Ascending aorta (tissue), 2 donors: ENCODE measurements around the gene BORCS8. TPM values are rescaled to one million over a fixed set of nuclear protein-coding genes. Genes with fewer than 3 reads are reported as not detected.

ENCODE experiments used
- DNase-seq, 2 donors: peaks; one replicate each; pipeline ENCODE4 v3.0.0-alpha.2; 2019; ENCODE audit warnings: low spot score in 2 of 2
- H3K27ac ChIP-seq, 2 donors: fragments of 200-600 bp; sonication (generic); one replicate each; pipeline ENCODE4 v1.5.1; 2016 to 2017; ENCODE audit warnings: mild to moderate bottlenecking in 1 of 2
- H3K27me3 ChIP-seq: fragments of 200-600 bp; sonication (generic); one replicate; pipeline ENCODE4 v1.5.1; 2017
- H3K36me3 ChIP-seq, 2 donors: fragments of 200-600 bp; sonication (generic); one replicate each; pipeline ENCODE4 v1.5.1; 2016
- H3K4me1 ChIP-seq, 2 donors: fragments of 200-600 bp; sonication (generic); one replicate each; pipeline ENCODE4 v1.5.1; 2016 to 2017; ENCODE audit warnings: mild to moderate bottlenecking in 1 of 2
- H3K4me3 ChIP-seq, 2 donors: fragments of 200-600 bp; sonication (generic); one replicate each; pipeline ENCODE4 v1.5.1; 2016 to 2017; ENCODE audit warnings: mild to moderate bottlenecking in 1 of 2
- H3K9me3 ChIP-seq, 2 donors: fragments of 200-600 bp; sonication (generic); one replicate each; pipeline ENCODE4 v1.5.1; 2016
- CTCF ChIP-seq, 3 experiments: fragments of 200-600 bp in 2 of 3; fragments of 450-650 bp in 1 of 3; sonication (generic) in 2 of 3; IDR thresholded peaks; one replicate each; pipeline ENCODE4 v1.5.1; 2016 to 2019; ENCODE audit warnings: antibody characterized with exemption in 3 of 3, mild to moderate bottlenecking in 1 of 3, moderate library complexity in 1 of 3
- intact Hi-C: fragments of 100-400 bp; cut with DNase I; formaldehyde crosslinking; loops from one replicate; pipeline ENCODE4 v1.15.1; 2023
- total RNA-seq: library from RNA; depleted of rRNA; stranded (reverse); fragments of >200 nt; gene quantifications from one replicate; pipeline ENCODE4 v1.1.0, GENCODE V29; 2016

The BORCS8 gene
- total RNA-seq, 1 donor from 2014 or later, result 26.9 TPM

GRCh38 chr19:19165396-19165795 is 26.6 kb downstream of the BORCS8 start:
- H3K27me3 ChIP-seq, result no peaks in the 10 kb centered on the region
- H3K36me3 ChIP-seq, result no peaks in the 10 kb centered on the region
- no peak for TF ChIP-seq CTCF (IDR thresholded peaks at IDR 0.05)
- H3K4me1 ChIP-seq, result peaks cover 0 to 4% of the 10 kb centered on the region in 2 donors
- H3K27ac ChIP-seq, result no peak overlapping the region
- no peak for DNase-seq
- intact Hi-C loops, result no loop called here
- H3K4me3 ChIP-seq, result no peak overlapping the region
- H3K9me3 ChIP-seq, result no peaks in the 10 kb centered on the region

- Histone ChIP-seq H3K27me3 (no peaks in the 10 kb centered on the region), H3K36me3 (no peaks in the 10 kb centered on the region), H3K4me1 (no peaks in the 10 kb centered on the region), H3K4me3 (no peak overlapping the region), H3K9me3 (no peaks in the 10 kb centered on the region), H3K27ac (no peak overlapping the region)
- DNase-seq, result no peak
- TF ChIP-seq CTCF (IDR thresholded peaks at IDR 0.05), result no peak
- intact Hi-C loops, result no loop called here
These were observed 29.5 kb downstream of the BORCS8 start for GRCh38 chr19:19162495-19162894.

GRCh38 chr19:19160461-19161035 is 31.4 kb downstream of the BORCS8 start:
- intact Hi-C loops, result no loop called here

GRCh38 chr19:19159534-19159933 is 32.4 kb downstream of the BORCS8 start:
- no peak for TF ChIP-seq CTCF (IDR thresholded peaks at IDR 0.05)
- H3K36me3 ChIP-seq, result peaks cover 6 to 11% of the 10 kb centered on the region in 2 donors
- intact Hi-C loops, result no loop called here

More at GRCh38 chr19:19160461-19161035, 31.4 kb downstream of the BORCS8 start:
- no peaks in the 10 kb centered on the region for H3K4me1 ChIP-seq
- H3K27me3 ChIP-seq, result no peaks in the 10 kb centered on the region
- no peaks in the 10 kb centered on the region for H3K9me3 ChIP-seq
- no peak for DNase-seq
- no peak overlapping the region for H3K4me3 ChIP-seq
- H3K36me3 ChIP-seq, result peaks cover 6 to 11% of the 10 kb centered on the region in 2 donors
- no peak for TF ChIP-seq CTCF (IDR thresholded peaks at IDR 0.05)
- no peak overlapping the region for H3K27ac ChIP-seq

GRCh38 chr19:19157808-19158207 is 34.1 kb downstream of the BORCS8 start:
- no peak overlapping the region for H3K4me3 ChIP-seq
- intact Hi-C loops, result no loop called here
- DNase-seq, result no peak
- H3K9me3 ChIP-seq, result no peaks in the 10 kb centered on the region
- H3K27me3 ChIP-seq, result no peaks in the 10 kb centered on the region
- TF ChIP-seq CTCF (IDR thresholded peaks at IDR 0.05), result no peak
- peaks cover 6 to 11% of the 10 kb centered on the region in 2 donors for H3K36me3 ChIP-seq
- no peaks in the 10 kb centered on the region for H3K4me1 ChIP-seq
- H3K27ac ChIP-seq, result no peak overlapping the region

More at GRCh38 chr19:19159534-19159933, 32.4 kb downstream of the BORCS8 start:
- Histone ChIP-seq H3K4me1 (no peaks in the 10 kb centered on the region), H3K4me3 (no peak overlapping the region), H3K27me3 (no peaks in the 10 kb centered on the region), H3K27ac (no peak overlapping the region), H3K9me3 (no peaks in the 10 kb centered on the region)
- DNase-seq, result no peak
